Measurements from ENCODE around the gene ARHGAP25. TPM values are rescaled to one million over a fixed set of nuclear protein-coding genes. Genes with fewer than 3 reads are reported as not detected.

ARHGAP25 gene
- polyA plus RNA-seq, 1 donor (not counting 4 experiments of a cell fraction or from before 2014, with no cell fraction given) = 25.3 TPM

DNA sequence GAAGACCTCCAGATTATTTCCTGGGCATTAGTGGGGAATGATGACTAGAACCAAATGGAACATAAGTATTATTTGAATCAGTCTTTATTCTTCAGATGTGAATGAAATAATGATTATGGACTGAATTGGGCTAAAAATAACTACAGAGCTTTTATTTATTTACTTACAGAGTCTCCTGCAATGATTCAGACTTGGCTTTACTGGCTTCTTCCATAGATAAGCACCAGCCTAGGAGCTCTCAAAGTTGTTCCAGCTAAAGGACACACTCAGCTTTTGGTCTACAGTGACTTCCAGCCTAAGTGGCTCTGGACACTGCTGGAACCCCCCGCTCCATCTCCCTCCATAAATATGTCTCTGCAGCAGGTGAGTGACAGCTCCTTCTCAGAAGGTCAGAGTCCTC lies 24.3 kb upstream of the ARHGAP25 start:
- FAIRE-seq (no peak), DNase-seq (ENCODE audit: low read depth, low spot score) (no peak)
- Histone ChIP-seq H3K4me3 (ENCODE audit: control insufficient read depth in 2 of 3, extremely low read depth in 1 of 3, insufficient read depth in 2 of 3, low read depth in 1 of 3, low read length in 3 of 3) (no peak overlapping the region), H3K9ac (ENCODE audit: control insufficient read depth, extremely low read depth, insufficient read depth, low read length) (no peak overlapping the region), H3K9me3 (ENCODE audit: control insufficient read depth, low read depth, low read length) (no peaks in the 10 kb centered on the region), H4K20me1 (ENCODE audit: control insufficient read depth, extremely low read depth, insufficient read depth, low read length) (no peaks in the 10 kb centered on the region), H3K4me2 (ENCODE audit: control insufficient read depth, extremely low read depth, insufficient read depth, low read depth, low read length) (no peak overlapping the region), H3K79me2 (ENCODE audit: control insufficient read depth, insufficient read depth, low read length) (no peaks in the 10 kb centered on the region), H3K27me3 (ENCODE audit: control insufficient read depth, extremely low read depth, insufficient read depth, low read length) (no peaks in the 10 kb centered on the region), H2AFZ (ENCODE audit: control insufficient read depth, low read length) (no peak overlapping the region), H3K27ac (ENCODE audit: control insufficient read depth, insufficient read depth, low read length) (no peak overlapping the region), H3K9me1 (ENCODE audit: control insufficient read depth, extremely low read depth, insufficient read depth, low read length) (no peaks in the 10 kb centered on the region), H3K4me1 (ENCODE audit: control insufficient read depth, extremely low read depth, insufficient read depth, low read length) (peaks cover 6% of the 10 kb centered on the region), H3K36me3 (ENCODE audit: control insufficient read depth in 2 of 2, extremely low read depth in 1 of 2, insufficient read depth in 2 of 2, low read length in 2 of 2) (no peaks in the 10 kb centered on the region)
- TF ChIP-seq CTCF (optimal IDR thresholded peaks at IDR 0.05 in 1 of 3, IDR thresholded peaks at IDR 0.05 in 1 of 3, conservative IDR thresholded peaks at IDR 0.05 in 1 of 3; ENCODE audit: extremely low read depth in 1 of 3, insufficient read depth in 2 of 3, low read length in 3 of 3) = no peak
- TF ChIP-seq EZH2 (IDR thresholded peaks at IDR 0.05; ENCODE audit: low read length) = no peak
- dilution Hi-C loops (cut with MboI; ENCODE audit: extremely low pct_ligation_motif_present, low sequenced_read_pairs) = no loop called here

DNA sequence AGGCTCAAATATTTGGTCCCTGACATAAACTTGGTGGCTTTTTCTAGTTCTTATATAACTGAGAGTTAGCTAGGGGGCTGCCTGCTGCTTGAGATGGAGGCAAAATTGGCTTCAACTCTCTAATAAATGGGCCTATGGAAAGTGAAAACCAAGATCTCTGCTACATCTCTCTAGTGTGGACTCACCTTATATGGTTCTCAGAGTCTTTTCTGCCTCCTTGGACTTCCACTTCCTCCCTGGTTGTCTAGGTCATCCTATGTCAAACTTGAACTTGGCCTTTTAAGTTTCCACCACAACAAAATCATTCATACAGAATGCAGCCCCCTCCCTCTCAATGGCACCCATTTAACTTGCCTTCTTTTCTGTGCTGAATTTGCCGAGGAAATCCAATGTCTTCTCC lies 23.9 kb upstream of the ARHGAP25 start:
- dilution Hi-C loops (cut with MboI; ENCODE audit: extremely low pct_ligation_motif_present, low sequenced_read_pairs) = no loop called here
- Histone ChIP-seq H3K36me3 (ENCODE audit: control insufficient read depth in 2 of 2, extremely low read depth in 1 of 2, insufficient read depth in 2 of 2, low read length in 2 of 2) (no peaks in the 10 kb centered on the region), H3K9ac (ENCODE audit: control insufficient read depth, extremely low read depth, insufficient read depth, low read length) (no peak overlapping the region), H3K27me3 (ENCODE audit: control insufficient read depth, extremely low read depth, insufficient read depth, low read length) (no peaks in the 10 kb centered on the region), H3K79me2 (ENCODE audit: control insufficient read depth, insufficient read depth, low read length) (no peaks in the 10 kb centered on the region), H3K27ac (ENCODE audit: control insufficient read depth, insufficient read depth, low read length) (no peak overlapping the region), H3K9me1 (ENCODE audit: control insufficient read depth, extremely low read depth, insufficient read depth, low read length) (no peaks in the 10 kb centered on the region), H3K9me3 (ENCODE audit: control insufficient read depth, low read depth, low read length) (no peaks in the 10 kb centered on the region), H3K4me2 (ENCODE audit: control insufficient read depth, extremely low read depth, insufficient read depth, low read depth, low read length) (no peak overlapping the region), H4K20me1 (ENCODE audit: control insufficient read depth, extremely low read depth, insufficient read depth, low read length) (no peaks in the 10 kb centered on the region), H3K4me1 (ENCODE audit: control insufficient read depth, extremely low read depth, insufficient read depth, low read length) (peaks cover 6% of the 10 kb centered on the region), H2AFZ (ENCODE audit: control insufficient read depth, low read length) (no peak overlapping the region), H3K4me3 (ENCODE audit: control insufficient read depth in 2 of 3, extremely low read depth in 1 of 3, insufficient read depth in 2 of 3, low read depth in 1 of 3, low read length in 3 of 3) (no peak overlapping the region)
- DNase-seq (ENCODE audit: low read depth, low spot score) (no peak), FAIRE-seq (no peak)
- TF ChIP-seq CTCF (optimal IDR thresholded peaks at IDR 0.05 in 1 of 3, IDR thresholded peaks at IDR 0.05 in 1 of 3, conservative IDR thresholded peaks at IDR 0.05 in 1 of 3; ENCODE audit: extremely low read depth in 1 of 3, insufficient read depth in 2 of 3, low read length in 3 of 3) (no peak), EZH2 (IDR thresholded peaks at IDR 0.05; ENCODE audit: low read length) (no peak)

Measured in keratinocyte (primary cell).